NCI-H2081 (cell line): Measurements from ENCODE around the gene TXLNG.
A peak's percentile ranks its signal among the peaks of the same experiment; 100 is the strongest.
"Not testable (repeated sequence)": the region's sequence is repeated elsewhere in the genome, so short reads cannot be mapped to it uniquely, and the experiment has no call there.

Experiments
- DNase-seq, 2 experiments: peaks; one replicate each; lab custom pipeline; 2025; lab: John Stamatoyannopoulos, UW

The TXLNG gene

GRCh38 chrX:16786139-16786790 lies at the start of gene TXLNG:
TXLNG (plus strand) TSS chrX:16786466; CDS start chrX:16786488, 22 bp downstream.
- peak; percentile 99 for DNase-seq

- no peak for DNase-seq
These were observed 49.2 kb upstream of the TXLNG start for GRCh38 chrX:16737024-16737423.

DNA sequence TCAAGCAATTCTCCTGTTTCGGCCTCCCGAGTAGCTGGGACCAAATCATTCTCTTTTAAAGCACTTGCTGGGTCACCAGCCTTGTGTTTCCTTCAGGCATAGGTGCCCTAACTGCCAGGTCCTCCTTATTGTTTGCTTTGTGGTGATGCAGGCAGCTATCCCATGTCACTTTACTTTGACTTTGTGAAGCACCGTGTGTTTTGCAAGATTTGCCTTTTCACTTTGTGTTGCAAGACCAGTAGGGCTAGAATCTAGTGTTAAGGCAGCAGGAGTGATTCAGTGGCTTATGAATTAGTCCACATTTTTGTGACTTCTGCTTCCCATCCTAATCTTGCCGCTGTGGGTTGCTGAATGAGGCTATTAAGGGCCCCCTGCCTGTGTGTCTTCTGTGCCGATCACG lies 46.7 kb upstream of the TXLNG start:
- DNase-seq: no peak

DNA sequence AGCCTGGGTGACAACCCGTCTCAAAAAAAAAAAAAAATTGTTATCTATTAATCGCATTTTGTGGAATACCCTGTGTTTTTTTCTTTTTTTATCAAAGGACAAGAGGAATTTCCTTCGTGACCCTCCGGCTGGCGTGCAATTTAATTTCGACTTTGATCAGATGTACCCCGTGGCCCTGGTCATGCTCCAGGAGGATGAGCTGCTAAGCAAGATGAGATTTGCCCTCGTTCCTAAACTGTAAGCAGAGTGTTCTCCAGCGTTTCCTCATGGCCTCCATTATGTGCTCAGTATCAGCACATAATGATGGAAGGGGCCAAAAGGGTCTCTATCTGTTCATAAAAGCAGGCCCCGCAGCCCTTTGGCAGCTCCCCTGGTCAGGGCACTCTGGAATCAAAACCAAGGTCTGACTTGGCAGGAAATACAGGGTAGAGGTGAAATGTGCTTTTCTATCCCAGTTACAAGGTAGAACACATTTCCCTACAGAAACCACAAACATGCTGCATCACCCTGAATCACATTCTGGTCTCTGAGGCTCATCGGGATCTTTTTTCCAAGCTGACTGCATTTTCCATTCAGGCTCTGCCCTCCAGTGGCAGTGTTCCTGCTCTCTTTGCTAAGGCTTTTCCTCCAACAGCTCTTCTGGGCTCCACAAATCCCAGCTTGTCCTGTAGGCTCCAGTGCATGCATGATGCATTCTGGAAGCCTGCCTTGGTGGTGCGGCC lies 42.5 kb upstream of the TXLNG start:
- DNase-seq: no peak

DNA sequence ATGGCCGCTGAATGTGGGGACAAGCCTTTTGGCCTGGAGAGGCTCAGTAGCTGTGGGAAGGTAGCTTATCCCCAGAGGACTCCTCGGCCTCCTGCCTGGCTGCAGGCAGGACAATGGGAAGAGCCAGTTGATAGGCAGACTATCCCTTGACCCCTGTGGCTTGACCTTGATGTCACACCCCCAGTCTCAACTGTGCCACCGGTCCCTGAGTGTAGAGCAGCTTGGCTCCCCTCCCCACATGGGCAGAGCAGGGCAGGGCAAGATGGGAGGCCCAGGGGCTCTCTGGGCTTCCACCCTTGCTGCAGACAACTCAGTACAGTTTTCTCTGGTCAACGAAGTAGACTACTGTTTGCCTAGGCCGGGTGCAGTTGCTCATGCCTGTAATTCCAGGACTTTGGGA lies 41.2 kb upstream of the TXLNG start:
- DNase-seq: no peak

DNA sequence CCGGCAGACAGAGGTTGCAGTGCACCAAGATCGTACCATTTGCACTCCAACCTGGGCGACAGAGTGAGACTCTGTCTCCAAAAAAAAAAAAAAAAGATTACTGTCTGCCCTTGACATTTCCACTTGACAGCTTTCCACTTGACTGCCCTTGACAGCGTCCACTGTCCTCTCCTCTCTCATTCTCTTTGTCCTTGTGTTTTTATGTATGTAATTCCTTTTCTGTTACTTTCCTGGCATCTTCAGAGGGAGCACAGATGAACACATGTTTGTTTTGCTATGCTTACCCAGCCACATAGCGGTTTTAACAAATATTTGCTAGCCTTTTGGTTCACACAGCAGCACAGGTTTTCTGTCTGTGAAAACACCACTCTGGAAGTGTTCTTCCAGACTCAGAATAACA lies 40.6 kb upstream of the TXLNG start:
- DNase-seq: no peak

DNA sequence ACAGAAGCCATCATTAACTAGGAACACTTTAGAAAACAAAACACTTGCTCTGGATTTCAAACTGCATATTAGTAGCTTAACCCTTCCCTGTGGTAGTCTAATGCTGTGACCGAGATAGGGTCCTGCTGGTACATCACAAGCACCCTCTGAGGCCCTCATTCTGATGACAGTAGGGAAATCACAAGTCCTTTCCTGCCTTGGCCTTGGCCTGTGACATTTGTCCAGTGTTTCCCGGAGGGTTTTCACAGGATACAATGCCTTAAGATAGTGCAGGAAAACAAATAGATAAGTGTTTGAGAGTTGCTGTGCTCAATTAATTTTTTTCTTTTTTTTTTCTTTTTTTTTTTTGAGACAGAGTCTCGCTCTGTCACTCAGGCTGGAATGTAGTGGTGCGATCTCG lies 37.8 kb upstream of the TXLNG start:
- no peak for DNase-seq

- DNase-seq: no peak
These were observed 36.1 kb upstream of the TXLNG start for GRCh38 chrX:16750136-16750535.

DNA sequence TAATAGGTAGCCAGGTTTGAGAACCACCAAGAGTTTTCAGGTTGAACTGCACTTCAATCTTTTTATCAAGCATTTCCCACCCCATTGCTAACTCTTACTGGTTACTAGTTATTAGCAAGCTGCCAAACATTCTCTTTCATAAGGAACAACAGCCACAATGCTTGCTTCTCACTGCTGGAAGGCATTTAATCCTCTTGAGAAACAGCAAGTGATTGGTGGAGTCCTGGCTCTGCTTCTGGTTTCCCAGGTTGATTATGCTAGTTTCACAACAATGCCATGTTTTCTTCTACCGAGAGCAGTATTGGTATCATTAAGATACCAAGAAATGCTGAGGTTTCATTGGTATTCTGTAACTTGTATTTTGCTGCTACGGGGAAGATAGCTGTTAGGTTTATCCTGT lies 32.2 kb upstream of the TXLNG start:
- no peak for DNase-seq

GRCh38 chrX:16756724-16757123 lies 29.5 kb upstream of the TXLNG start:
- DNase-seq: no peak

DNA sequence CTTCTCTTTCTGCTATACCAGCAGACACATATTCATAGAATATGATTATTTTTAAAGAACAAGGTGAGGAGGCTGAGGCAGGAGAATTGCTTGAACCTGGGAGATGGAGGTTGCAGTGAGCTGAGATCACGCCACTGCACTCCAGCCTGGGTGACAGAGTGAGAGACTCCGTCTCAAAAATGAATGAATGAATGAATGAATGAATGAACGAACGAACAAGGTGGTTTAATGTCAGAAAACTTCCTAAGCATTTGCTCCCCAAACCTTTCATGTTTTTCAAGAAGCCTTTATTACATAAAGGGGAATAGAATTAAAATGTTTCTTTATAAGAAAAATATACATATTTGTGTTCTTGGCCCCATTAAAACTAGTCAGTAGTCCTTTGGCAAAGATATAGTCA lies 24.8 kb upstream of the TXLNG start:
- not testable (repeated sequence) for DNase-seq

GRCh38 chrX:16762579-16762978 lies 23.7 kb upstream of the TXLNG start:
- no peak for DNase-seq

DNA sequence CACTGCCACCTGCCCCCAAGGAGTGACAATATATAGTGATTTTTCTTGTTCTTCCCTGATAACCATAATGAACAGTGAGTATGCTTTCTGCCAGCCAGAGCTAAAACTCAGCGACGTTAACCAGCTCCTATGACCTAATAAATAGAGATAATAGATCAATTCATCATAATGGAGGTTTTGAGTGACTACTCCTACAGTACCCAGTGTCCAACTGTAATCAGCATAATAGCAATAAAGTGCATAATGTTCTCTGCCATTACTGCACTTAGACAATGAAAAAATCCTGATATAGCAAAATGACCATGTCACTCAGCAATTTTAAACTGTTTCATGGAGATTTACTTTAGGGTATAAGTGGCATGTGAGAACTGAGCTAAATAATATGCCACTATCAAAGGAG lies 20.7 kb upstream of the TXLNG start:
- DNase-seq: no peak

DNA sequence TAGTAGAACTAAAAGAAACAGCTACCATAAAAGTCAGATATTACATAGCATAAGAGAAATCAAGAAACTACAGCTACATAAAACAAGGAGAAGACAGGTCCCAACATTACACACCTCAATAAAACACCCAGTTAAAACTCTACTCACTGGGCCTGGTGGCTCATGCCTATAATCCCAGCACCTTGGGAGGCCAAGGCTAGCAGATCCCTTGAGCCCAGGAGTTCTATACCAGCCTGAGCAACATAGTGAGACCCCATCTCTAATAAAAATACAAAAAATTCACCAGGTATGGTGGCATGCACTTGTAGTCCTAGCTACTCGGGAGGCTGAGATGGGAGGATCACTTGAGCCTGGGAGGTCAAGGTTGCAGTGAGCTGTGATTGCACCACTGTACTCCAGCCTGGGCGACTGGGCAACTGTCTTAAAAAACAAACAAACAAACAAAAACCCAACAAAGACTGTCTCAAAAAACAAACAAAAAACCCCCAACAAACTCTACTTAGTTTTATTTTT lies 15.2 kb upstream of the TXLNG start:
- DNase-seq: no peak

GRCh38 chrX:16771483-16772398 lies 14.5 kb upstream of the TXLNG start:
- DNase-seq: peak; percentile 1 to 21

DNA sequence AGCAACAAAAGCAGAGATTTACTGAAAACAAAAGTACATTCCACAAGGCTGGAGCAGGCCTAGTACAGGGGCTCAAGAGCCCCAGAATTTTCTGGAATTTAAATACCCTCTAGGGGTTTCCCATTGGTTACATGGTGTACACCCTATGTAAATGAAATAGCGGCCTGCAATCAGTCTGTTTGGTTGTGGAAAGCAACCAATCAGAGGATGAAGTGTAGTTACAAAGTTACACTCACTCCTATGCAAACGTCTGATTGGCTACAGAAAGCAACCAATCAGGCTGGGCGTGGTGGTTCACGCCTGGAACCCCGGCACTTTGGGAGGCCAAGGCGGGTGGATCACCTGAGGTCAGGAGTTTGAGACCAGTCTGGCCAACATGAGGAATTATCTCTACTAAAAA lies 13.8 kb upstream of the TXLNG start:
- DNase-seq: no peak

- no peak for DNase-seq
These were observed 11.5 kb upstream of the TXLNG start for GRCh38 chrX:16774746-16775145.

DNA sequence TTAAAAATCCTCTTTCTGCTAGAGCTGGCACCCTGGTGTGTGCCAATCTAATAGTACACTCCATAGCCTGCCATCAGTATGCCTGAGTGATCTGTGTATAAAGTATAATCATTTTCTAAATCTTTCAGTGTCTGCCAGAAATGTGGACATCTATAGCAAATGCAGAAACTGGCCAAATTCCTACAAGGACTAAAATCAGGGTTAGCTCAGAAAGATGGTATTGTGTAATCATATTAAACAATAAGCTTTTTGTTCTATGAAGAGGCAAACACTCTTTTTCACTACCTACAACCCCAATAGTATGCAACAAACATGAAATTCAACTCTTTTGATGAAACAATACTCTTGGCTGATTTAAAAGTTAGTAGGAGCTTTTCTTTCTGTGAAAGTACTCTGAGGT lies 7.7 kb upstream of the TXLNG start:
- no peak for DNase-seq

DNA sequence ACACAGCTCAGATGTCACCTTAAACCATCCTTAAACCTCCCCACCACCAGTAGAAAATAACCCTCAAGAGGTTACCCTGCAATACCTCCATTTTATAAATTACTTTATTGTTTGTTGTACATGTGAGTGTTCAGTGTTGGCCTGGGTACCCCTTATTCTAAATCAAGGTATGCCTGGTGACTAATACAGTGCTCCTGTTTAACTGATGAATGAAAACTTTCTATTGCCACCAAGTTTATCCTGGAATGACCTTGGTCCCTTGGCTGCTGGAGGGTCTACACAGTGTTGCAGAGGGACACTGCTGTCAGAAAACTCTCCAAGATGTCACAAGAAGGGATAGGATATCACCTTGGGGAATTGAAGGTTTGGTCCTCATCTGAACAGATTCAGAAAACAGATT lies 7.3 kb upstream of the TXLNG start:
- DNase-seq: no peak

- not testable (repeated sequence) for DNase-seq
These were observed 6.5 kb upstream of the TXLNG start for GRCh38 chrX:16779815-16780214.

DNA sequence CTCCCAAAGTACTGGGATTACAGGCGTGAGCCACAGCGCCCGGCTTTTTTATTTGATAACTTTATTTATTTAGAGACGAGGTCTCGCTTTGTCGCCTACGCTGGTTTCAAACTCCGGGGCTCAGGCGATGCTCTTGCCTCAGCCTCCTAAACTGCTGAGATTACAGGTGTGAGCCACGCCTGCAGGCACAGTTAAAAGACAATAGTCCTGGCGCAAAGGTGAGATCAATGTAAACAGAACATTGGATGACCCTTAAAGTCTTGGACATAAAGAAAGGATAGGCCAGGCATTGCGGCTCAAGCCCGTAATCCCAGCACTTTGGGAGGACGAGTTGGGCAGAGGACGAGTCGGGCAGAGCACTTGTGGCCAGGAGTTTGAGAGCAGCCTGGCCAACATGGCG lies 2.8 kb upstream of the TXLNG start:
- DNase-seq: no peak

GRCh38 chrX:16784440-16784839 lies 1.8 kb upstream of the TXLNG start:
- not testable (repeated sequence) for DNase-seq
